Measurements from ENCODE around the gene PUM2. TPM values are rescaled to one million over a fixed set of nuclear protein-coding genes. Genes with fewer than 3 reads are reported as not detected.

Gene PUM2
- total RNA-seq, 1 experiment from 2014 or later: 85.6 TPM

- in situ Hi-C loops (cut with HindIII; ENCODE audit: low pct_unique_long_range_greater_than_20kb, low sequenced_read_pairs) (no loop called here), intact Hi-C loops (cut with micrococcal nuclease; ENCODE audit: unreplicated experiment) (no loop called here)
- peak overlapping the region; percentile 68 to 81 for H3K4me3 ChIP-seq (ENCODE audit: low read depth in 2 of 2, low read length in 2 of 2)
- CTCF ChIA-PET: interaction anchor here (0.6 to 2.4 kb wide), 3 partner anchors 89 to 348 kb away, joined by 4 to 8 read pairs (median 5); no protein-coding TSS in a partner anchor
- POLR2A ChIA-PET: interaction anchor here (0.7 kb wide), 1 partner anchor 35 kb away, joined by 3 read pairs; no protein-coding TSS in a partner anchor
- DNase-seq (ENCODE audit: low read depth, low spot score) (no peak), ATAC-seq (peak; percentile 52)
- H3K27ac ChIP-seq (ENCODE audit: low read length): peak overlapping the region; percentile 82
- H3K4me1 ChIP-seq (ENCODE audit: control insufficient read depth, insufficient read depth, low read length): peaks cover 30% of the 10 kb centered on the region
- no peaks in the 10 kb centered on the region for H3K9me3 ChIP-seq (ENCODE audit: control insufficient read depth, insufficient read depth, low read depth, low read length)
- TF ChIP-seq TCF7L2 (IDR thresholded peaks at IDR 0.05; ENCODE audit: low read depth, low read length) (peak; percentile 29; the same call in 1 of the 2 replicates), SIN3A (IDR thresholded peaks at IDR 0.05; ENCODE audit: borderline replicate concordance, insufficient read depth, low read depth, low read length) (no peak; the same call in 1 of the 2 replicates), CTCF (IDR thresholded peaks at IDR 0.05) (no peak), REST (IDR thresholded peaks at IDR 0.05; ENCODE audit: insufficient read depth in 1 of 2, low read depth in 2 of 2, low read length in 1 of 2) (no peak), POLR2AphosphoS5 (IDR thresholded peaks at IDR 0.05; ENCODE audit: low read depth, low read length) (no peak)
- BruUV-seq (replicated peaks): no TSS peak
- no peaks in the 10 kb centered on the region for H3K27me3 ChIP-seq (ENCODE audit: control insufficient read depth, insufficient read depth, low read length)
- no peaks in the 10 kb centered on the region; the same call in 1 of the 2 replicates for H3K36me3 ChIP-seq (ENCODE audit: control insufficient read depth, insufficient read depth, low read length)
Observed at GRCh38 chr2:20224164-20224715, 126.4 kb downstream of the PUM2 start.

- H3K27me3 ChIP-seq (ENCODE audit: control insufficient read depth, insufficient read depth, low read length): no peaks in the 10 kb centered on the region
- H3K4me1 ChIP-seq (ENCODE audit: control insufficient read depth, insufficient read depth, low read length): peaks cover 30% of the 10 kb centered on the region
- peak; percentile 63 for ATAC-seq
Observed at GRCh38 chr2:20223407-20224163, 127.1 kb downstream of the PUM2 start.

More at GRCh38 chr2:20223407-20224163, 127.1 kb downstream of the PUM2 start:
- no peak for DNase-seq (ENCODE audit: low read depth, low spot score)
- in situ Hi-C loops (cut with HindIII; ENCODE audit: low pct_unique_long_range_greater_than_20kb, low sequenced_read_pairs) (no loop called here), intact Hi-C loops (cut with micrococcal nuclease; ENCODE audit: unreplicated experiment) (no loop called here)
- POLR2A ChIA-PET: interaction anchor here (0.7 kb wide), 1 partner anchor 34 kb away, joined by 3 read pairs; no protein-coding TSS in a partner anchor
- peak overlapping the region; percentile 68 to 81 for H3K4me3 ChIP-seq (ENCODE audit: low read depth in 2 of 2, low read length in 2 of 2)
- BruUV-seq (replicated peaks): no TSS peak
- CTCF ChIA-PET: interaction anchor here (1.2 kb wide), 1 partner anchor 88 kb away, joined by 3 read pairs; no protein-coding TSS in a partner anchor
- no peaks in the 10 kb centered on the region; the same call in 1 of the 2 replicates for H3K36me3 ChIP-seq (ENCODE audit: control insufficient read depth, insufficient read depth, low read length)
- TF ChIP-seq TCF7L2 (IDR thresholded peaks at IDR 0.05; ENCODE audit: low read depth, low read length): 0 out of 2 replicates have a peak, but pooled peaks have one; percentile 32
- peak; percentile 56; the same call in 1 of the 2 replicates for TF ChIP-seq SIN3A (IDR thresholded peaks at IDR 0.05; ENCODE audit: borderline replicate concordance, insufficient read depth, low read depth, low read length)
- peak; percentile 35; the same call in 1 of the 2 replicates for TF ChIP-seq POLR2AphosphoS5 (IDR thresholded peaks at IDR 0.05; ENCODE audit: low read depth, low read length)
- TF ChIP-seq REST (IDR thresholded peaks at IDR 0.05; ENCODE audit: insufficient read depth in 1 of 2, low read depth in 2 of 2, low read length in 1 of 2): no peak
- no peak for TF ChIP-seq CTCF (IDR thresholded peaks at IDR 0.05)
- peak overlapping the region; percentile 82 for H3K27ac ChIP-seq (ENCODE audit: low read length)
- no peaks in the 10 kb centered on the region for H3K9me3 ChIP-seq (ENCODE audit: control insufficient read depth, insufficient read depth, low read depth, low read length)
